Left forelimb (tissue), 1 donor: Measurements from ENCODE around the gene DNPEP.
"Not testable (repeated sequence)": the region's sequence is repeated elsewhere in the genome, so short reads cannot be mapped to it uniquely, and the experiment has no call there.

Source experiments
- DNase-seq: peaks from one replicate; pipeline ENCODE4 v3.0.0-alpha.2; 2018; ENCODE audit warnings: low spot score

The DNPEP gene

DNA sequence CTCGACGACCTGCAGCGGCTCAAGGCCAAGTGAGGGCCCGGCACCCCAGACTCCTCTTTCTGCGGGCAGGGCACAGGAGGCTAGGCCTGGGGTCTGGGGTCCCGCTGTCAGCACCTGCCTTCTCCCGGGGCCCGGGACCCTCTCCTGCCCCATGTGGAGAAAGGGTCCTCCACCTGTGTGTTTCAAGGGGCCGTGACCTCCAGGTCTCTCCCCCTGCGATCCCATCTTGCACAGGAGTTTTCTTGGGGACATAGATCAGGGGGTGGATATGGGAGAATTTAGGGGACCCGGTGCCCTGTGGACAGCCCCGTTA lies 31.3 kb upstream of the DNPEP start:
- DNase-seq: no peak

DNA sequence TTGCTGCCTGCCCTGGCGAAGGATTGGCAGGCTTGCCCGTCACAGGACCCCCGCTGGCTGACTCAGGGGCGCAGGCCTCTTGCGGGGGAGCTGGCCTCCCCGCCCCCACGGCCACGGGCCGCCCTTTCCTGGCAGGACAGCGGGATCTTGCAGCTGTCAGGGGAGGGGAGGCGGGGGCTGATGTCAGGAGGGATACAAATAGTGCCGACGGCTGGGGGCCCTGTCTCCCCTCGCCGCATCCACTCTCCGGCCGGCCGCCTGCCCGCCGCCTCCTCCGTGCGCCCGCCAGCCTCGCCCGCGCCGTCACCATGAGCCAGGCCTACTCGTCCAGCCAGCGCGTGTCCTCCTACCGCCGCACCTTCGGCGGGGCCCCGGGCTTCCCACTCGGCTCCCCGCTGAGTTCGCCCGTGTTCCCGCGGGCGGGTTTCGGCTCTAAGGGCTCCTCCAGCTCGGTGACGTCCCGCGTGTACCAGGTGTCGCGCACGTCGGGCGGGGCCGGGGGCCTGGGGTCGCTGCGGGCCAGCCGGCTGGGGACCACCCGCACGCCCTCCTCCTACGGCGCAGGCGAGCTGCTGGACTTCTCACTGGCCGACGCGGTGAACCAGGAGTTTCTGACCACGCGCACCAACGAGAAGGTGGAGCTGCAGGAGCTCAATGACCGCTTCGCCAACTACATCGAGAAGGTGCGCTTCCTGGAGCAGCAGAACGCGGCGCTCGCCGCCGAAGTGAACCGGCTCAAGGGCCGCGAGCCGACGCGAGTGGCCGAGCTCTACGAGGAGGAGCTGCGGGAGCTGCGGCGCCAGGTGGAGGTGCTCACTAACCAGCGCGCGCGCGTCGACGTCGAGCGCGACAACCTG lies 30.7 kb upstream of the DNPEP start, which contains the start of gene DES:
Gene DES, plus strand, starts transcription at position 223 of the 857 bp plus-strand sequence. Its CDS starts 86 bp downstream, at position 309.
- no peak for DNase-seq

DNA sequence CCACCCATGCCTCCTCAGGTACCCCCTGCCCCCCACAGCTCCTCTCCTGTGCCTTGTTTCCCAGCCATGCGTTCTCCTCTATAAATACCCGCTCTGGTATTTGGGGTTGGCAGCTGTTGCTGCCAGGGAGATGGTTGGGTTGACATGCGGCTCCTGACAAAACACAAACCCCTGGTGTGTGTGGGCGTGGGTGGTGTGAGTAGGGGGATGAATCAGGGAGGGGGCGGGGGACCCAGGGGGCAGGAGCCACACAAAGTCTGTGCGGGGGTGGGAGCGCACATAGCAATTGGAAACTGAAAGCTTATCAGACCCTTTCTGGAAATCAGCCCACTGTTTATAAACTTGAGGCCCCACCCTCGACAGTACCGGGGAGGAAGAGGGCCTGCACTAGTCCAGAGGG lies 29.7 kb upstream of the DNPEP start:
- DNase-seq: no peak

DNA sequence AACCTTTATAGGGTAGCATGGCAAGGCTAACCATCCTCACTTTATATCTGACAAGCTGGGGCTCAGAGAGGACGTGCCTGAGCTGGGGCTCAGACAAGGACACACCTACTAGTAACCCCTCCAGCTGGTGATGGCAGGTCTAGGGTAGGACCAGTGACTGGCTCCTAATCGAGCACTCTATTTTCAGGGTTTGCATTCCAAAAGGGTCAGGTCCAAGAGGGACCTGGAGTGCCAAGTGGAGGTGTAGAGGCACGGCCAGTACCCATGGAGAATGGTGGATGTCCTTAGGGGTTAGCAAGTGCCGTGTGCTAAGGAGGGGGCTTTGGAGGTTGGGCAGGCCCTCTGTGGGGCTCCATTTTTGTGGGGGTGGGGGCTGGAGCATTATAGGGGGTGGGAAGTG lies 29.2 kb upstream of the DNPEP start:
- DNase-seq: no peak

DNA sequence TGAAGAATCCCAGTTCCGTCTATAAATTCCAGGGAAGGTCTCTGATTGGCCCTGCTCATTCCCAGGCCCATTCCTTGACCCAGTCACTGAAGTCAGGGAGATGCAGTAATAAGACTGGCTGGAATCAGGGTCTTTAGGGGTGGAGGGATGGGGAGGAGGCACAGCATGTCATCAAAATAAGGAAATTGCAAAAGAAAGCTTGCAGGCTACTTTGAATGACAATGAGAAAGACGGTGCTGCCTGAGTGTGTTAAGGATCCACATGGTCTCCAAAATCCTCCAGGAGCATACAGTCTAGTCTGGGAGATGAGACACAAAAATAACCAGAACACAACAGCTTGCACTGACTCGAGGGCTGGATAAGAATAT lies 28.5 kb upstream of the DNPEP start:
- no peak for DNase-seq

DNA sequence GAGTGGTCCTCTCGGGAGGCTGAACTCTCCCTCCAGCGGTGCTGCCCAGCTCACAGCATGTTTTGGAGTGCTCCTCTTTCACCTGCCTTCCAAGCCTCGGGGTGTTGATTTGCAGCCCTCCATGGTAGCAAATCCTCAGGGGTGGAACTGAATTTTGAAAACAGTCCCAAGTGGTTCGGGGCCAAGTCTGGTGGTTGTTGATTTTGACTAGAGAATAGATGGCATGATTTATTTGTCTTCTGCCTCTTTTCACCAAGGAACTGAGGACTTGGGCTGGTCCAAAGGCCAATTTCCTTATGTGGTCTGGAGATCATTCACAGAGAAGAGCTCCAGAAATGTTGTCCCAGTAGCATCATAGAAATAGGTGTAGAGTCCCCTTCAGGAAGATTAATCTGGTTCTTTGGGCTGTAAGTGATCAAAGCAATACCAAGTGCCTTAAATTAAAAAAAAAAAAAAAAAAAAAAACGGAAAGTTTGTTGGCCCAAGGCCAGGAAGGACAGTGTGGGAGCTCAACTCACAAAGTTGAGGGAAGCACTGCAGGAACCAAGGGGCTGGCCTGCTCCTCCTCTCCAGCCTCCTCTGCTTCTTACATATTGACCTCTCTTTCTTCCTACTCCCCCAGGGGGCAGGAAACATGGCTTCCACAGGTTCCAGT lies 28.0 kb upstream of the DNPEP start:
- no peak for DNase-seq

DNA sequence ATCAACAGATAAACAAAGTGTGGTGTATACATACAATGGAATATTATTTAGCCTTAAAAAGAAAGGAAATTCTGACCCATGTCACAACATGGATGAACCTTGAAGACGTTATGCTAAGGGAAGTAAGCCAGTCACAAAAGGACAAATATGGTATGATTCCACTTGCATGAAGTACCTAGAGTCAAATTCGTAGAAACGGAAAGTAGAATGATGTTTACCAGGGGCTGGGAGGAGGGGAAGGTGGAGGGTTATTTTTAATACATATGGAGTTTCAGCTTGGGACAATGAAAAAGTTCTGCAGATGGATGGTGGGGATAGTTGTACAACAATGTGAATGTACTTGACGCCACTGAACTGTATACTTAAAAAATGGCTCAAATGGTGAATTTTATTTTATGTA lies 27.1 kb upstream of the DNPEP start:
- DNase-seq: no peak

DNA sequence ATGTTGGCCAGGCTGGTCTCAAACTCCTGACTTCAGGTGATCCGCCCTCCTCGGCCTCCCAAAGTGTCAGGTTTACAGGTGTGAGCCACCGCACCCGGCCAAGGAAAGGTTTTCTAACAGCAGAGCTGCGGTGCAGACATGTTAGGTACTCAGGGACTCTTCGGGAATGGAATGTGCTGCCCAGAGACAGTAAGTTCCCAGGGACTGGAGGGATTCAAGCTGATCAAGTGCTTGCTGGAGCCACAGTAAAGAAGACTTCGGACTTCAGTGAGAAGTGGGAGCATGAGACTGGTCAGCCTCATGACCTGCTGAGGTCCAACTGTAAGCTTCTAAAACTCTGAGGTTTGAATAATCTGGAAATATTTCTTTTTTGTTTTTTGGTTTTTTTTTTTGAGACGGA lies 22.7 kb upstream of the DNPEP start:
- DNase-seq: no peak

DNA sequence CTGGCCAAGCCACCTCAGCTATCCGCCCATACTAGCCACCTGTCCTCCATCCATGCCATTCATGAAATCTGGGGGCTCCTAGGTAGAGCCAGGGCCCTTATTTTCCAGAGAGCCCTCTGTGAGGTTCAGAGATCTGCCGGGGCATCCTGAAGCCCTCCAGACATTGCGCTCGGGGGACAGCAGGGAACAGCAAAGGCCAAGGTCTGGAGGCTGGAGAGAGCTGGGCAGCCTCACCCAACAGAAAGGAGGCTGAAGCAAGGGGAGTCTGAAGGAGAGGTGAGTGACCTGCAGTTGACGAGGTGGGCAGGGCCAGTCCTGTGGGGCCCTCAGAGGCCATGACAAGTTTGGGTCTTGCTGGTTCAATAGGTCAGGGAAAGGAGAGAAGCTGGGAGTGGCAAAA lies 21.9 kb upstream of the DNPEP start:
- no peak for DNase-seq

DNA sequence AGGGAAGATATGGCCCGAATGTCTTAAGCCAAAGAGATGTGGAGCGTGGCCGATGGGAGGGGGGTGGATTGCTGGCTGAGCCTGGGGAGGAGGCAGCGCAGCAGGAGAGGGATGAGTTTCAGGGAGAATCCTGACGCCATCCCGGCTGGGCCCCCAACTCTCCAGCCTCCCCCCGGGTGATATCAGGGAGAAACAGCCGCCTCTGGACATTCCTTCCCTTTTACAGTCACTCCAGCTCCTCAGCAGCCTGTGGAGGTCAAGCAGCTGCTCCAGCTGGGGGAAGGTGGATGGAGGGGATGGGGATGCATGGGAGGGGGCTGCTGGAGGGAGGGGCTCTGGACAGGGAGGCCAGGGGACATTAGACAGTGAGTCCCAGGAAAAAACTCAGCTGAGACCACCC lies 20.9 kb upstream of the DNPEP start:
- no peak for DNase-seq

DNA sequence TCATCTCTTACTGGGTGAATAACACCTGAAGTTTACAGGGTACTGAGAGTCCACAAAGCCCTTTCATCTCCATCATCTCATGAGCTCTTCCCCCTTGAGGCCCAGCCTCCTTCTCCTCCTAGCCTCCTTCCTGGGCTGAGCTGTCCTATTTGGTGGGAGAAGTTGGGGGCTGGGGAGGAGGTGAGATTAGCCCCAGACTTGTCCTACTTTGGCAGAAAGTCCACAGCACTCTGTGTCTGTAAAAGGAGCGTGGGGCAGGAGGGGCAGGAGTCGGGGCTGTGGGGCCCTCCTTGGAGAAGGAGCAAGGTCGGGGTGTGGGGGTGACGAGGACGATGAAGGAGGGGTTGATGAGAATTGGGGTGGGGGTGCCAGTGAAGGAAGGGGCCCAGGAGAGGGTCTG lies 20.5 kb upstream of the DNPEP start:
- no peak for DNase-seq

DNA sequence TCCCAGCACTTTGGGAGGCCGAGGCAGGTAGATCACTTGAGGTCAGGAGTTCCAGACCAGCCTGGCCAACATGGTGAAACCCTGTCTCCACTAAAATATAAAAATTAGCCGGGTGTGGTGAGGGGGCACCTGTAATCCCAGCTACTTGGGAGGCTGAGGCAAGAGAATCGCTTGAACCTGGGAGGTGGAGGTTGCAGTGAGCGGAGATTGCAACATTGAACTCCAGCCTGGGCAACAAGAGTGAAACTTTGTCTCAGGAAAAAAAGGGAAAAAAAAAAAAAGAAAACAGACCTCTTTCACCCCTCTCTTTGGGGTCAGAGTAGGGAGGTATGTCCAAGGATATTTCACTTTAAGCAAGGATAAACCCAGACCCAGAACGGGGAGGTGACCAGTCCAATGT lies 19.6 kb upstream of the DNPEP start:
- not testable (repeated sequence) for DNase-seq

DNA sequence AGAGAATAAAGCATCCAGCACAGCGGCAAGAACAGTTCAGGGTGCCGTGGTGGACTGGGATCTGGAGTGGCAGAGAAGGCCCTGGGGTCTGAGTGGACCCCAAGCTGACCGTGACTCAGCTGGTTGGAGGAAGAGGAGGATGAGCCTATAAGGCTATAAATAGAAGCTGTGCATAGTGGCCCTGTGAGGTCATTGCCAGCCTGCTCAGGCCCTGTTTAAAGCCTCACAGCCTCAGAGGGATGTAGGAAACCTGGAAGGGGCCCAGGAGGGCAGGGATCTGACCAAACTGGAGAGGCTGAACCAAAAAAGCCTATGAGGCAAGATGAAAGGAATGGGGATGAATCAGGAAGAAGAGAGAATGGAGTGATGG lies 19.1 kb upstream of the DNPEP start:
- DNase-seq: no peak

DNA sequence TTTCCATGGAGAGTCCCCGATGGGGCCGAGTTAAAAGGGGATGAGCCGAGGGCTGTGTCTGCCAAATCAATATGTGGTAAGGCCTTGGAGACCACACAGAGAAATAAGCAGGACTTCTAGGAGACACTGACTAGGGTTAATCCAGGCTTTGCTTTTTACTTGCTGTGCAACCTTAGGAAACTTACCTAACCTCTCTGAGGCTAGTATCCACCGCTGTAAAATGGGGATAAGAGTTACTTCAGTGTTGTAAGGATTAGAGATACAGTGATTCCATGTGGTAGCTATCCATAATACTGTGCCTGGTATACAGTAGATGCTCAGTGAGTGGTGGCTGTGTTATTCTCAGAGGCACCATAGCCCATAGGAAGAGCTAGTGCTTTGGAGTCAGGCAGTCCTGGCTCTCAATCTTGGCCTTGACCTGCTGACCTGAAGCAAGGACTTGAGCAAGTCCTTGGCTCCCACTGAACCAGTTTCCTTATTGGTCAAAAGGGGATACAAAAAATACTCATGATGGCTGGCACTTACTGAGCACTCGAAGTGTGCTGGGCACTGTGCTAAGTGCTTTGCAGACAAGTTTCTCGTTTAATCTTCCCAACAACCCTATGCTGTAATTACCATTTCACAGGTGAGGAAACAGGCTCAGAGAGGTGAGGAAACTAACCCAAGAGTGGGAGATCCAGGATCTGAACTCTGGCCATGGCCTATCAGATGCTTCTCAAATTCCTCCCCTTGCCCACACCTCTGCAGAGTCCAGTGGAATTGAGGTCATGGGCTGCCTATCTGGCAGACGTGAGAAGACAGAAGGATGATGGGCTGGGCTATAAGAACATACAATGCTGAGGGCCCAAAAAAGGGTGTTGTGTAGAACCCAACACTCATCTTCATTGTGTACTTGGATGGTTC lies 18.5 kb upstream of the DNPEP start:
- DNase-seq: no peak

DNA sequence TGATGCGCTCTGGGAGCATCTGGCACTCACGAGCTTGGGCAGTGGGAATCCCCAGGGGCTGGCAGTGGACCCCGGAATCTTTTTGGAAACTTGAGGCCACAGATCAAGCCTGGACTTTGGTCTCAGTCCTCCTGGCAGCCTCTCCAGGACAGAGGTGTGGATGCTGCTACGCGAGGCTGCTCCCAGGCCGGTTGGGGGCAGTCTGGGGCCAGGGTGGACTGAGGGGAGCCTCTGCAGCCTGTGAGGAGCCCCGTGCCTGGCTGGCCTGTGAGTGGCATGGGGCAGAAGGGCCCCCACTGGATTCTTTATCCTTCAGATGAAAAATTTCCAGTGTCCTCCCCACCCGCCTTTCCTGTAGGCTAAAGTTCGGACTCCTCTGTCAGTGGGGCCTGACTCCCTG lies 17.7 kb upstream of the DNPEP start:
- DNase-seq: no peak

DNA sequence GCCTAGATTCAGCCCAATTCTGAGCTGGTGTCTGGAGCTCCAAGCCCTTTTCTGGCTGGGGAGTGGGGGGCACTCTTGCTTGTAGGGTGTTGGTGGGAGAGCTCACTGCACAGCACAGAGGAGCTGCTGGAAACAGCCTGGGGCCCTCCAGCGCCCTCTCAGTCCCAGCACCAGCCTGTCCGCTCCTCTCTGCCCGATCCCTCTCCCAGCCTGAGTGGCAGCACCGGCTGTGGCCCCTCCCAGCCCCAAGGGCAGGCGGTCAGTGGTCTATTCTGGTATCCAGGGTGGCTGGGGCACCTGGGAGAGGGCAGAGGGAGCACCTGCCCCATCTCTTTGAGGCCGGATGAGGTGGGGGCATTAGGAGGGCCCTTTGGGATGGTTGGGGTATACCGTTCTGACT lies 17.2 kb upstream of the DNPEP start:
- DNase-seq: no peak

DNA sequence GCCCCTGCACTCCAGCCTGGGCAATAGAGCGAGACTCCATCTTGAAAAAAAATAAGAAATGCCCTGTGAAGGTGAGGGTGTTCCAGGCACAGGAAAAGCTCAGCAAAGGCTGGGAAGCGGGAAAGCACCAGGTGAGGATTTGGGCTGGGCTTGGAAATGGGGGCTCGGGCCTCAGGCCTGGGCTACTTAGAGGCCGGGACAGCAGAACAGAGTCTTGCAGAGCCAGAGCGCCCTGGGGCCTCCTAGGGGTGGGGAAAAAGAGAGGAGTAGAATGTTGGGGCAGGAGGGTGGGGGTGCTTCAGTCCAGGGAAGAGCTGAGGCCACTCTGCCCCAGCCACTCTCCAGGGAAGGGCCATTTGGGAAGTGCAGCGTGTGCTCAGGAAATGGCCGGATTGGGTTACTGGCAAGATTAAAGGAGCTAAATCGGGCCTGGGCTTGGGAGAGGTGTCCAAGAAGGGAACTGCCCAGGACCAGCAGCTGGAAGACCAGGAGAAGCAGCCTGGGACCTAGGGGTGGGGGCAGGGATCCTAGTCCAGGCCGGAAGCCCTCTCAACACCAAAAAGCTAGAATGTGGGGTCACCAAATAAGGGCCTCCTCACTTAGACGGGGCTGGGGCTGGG lies 16.7 kb upstream of the DNPEP start:
- no peak for DNase-seq

DNA sequence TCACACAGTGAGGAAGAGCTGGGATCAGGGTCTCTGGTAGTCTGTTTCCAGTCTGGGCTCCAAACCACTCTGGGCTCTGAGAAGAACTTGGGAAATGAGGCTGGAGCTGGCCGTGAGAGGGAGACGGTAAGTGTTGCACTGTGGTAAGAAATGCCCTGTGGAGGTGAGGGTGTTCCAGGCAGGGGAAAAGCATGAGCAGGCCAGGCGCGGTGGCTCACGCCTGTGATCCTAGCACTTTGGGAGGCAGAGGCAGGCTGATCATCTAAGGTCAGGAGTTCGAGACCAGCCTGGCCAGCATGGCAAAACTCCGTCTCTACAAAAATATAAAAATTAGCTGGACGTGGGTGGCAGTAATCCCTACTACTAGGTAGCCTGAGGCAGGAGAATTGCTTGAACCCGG lies 16.1 kb upstream of the DNPEP start:
- DNase-seq: no peak

DNA sequence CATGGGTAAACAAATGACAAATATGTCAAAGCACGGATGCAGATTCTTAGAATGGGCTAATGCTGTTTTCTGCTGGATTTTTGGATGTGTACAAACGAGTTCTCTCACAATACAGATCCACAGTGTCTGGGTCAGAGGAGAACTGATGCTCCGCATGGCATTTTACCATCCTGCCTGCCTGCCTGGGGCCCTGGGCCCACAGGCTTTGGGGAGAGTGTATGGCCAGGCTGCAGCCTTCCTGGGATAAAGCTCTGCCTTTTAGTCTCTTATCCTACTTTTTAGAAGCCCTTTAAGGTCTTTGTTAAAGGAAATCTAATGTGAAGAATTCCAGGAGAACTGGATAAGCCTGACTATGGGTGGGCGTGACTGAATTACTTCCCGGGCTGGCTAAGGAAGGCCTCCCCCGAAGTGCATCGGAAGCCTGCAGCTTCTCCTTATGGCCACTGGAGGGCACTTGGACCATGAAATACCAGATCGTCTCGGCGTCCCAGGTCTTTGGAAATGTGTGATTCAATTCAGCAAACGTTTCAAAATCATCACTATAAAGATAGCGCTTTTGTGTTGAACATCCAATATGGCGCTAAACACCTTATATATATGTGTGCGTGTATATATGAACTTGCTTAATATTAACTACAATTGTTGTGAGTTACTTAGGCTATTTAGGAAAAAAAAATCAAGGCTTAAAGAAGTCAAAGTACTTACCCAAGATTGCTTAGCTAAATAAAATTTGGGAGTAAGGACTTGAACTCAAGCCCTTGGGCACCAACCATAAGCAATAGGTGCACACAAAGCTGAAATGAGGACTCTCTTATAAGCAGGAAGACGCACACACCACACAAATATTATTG lies 15.2 kb upstream of the DNPEP start:
- no peak for DNase-seq

DNA sequence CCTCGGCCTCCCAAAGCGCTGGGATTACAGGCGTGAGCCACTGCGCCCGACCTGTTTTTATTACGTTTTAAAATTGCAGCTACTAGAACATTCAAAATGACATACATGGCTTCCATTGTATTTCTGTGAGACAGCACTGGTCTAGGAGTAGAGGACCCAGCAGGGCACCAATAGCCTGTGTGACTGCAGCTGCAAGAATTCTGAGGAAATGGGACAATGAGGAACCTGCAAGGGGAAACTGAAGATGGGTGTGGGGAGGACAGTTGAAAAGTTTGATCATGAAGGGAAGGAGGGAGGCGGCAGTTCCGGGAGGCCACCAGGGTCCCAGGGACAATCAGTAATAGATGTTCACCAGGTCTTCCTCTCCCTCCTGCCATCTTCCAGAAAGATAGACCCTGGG lies 13.9 kb upstream of the DNPEP start:
- DNase-seq: no peak

DNA sequence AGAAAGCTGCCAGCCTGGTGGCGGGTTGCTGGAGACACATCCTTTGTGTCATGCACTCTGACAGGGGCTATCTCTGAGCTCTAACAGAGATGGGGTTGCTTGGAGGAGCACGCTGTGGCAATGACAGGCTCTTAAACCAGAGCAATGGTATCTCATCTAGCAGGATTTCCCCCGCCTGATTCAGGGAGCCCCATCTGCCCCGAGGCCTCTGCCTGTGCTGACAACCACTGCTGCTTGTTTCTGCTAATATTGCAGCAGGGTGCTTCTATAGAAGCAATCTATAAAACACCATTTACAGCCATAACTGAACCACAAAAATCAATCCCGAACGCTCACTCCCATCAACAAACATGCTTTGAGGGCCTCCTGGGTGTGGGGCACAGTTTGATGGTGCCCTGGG lies 12.8 kb upstream of the DNPEP start:
- DNase-seq: no peak
